Fibroblast of gingiva (primary cell): ENCODE measurements around the gene PUDP.
"Not testable (repeated sequence)": the region's sequence is repeated elsewhere in the genome, so short reads cannot be mapped to it uniquely, and the experiment has no call there.

ENCODE experiments used
- DNase-seq: peaks from one replicate; pipeline ENCODE4 v3.0.0-alpha.2; 2011; ENCODE audit warnings: low read depth

Gene PUDP

GRCh38 chrX:7026365-7026764 lies 121.6 kb downstream of the PUDP start:
- not testable (repeated sequence) for DNase-seq

GRCh38 chrX:7025471-7025870 lies 122.5 kb downstream of the PUDP start:
- DNase-seq, result no peak

- DNase-seq, result no peak
Observed at GRCh38 chrX:7024850-7025249, 123.1 kb downstream of the PUDP start.

GRCh38 chrX:7022996-7023395 lies 125.0 kb downstream of the PUDP start:
- DNase-seq, result not testable (repeated sequence)

GRCh38 chrX:7021991-7022390 lies 126.0 kb downstream of the PUDP start:
- no peak for DNase-seq

- no peak for DNase-seq
Observed at GRCh38 chrX:7019555-7019954, 128.4 kb downstream of the PUDP start.

GRCh38 chrX:7012262-7012834 lies 135.6 kb downstream of the PUDP start:
- DNase-seq, result not testable (repeated sequence)

- not testable (repeated sequence) for DNase-seq
Observed at GRCh38 chrX:7010897-7011296, 137.1 kb downstream of the PUDP start.

GRCh38 chrX:7007328-7007727 lies 140.6 kb downstream of the PUDP start:
- not testable (repeated sequence) for DNase-seq
